Keratinocyte (primary cell): Measurements from ENCODE around the gene SHE. TPM values are rescaled to one million over a fixed set of nuclear protein-coding genes. Genes with fewer than 3 reads are reported as not detected.

ENCODE experiments used
- DNase-seq: peaks from one replicate; pipeline ENCODE4 v3.0.0-alpha.2; 2011; ENCODE audit warnings: low read depth, missing footprints, low spot score
- FAIRE-seq: peaks from 2 replicates; lab custom pipeline; 2011; peaks lifted over from hg19 to GRCh38; lab: Jason Lieb, UNC
- H2AFZ ChIP-seq: 2 replicates; pipeline ENCODE4 v1.6.0; 2012; ENCODE audit warnings: low read length, control low read depth, inconsistent platforms; ENCODE audit not compliant: control insufficient read depth
- H3K27ac ChIP-seq: 2 replicates; pipeline ENCODE4 v1.5.1; 2011; ENCODE audit warnings: low read length; ENCODE audit not compliant: control insufficient read depth, insufficient read depth
- H3K27me3 ChIP-seq: 3 replicates; pipeline ENCODE4 v1.6.0; 2011; ENCODE audit warnings: low read length; ENCODE audit not compliant: control insufficient read depth, insufficient read depth; ENCODE audit errors: extremely low read depth
- H3K36me3 ChIP-seq, 2 experiments: 2 replicates in 1 of 2; 3 replicates in 1 of 2; pipeline ENCODE4 v1.5.1; 2011; ENCODE audit warnings: low read length in 2 of 2, mild to moderate bottlenecking in 1 of 2; ENCODE audit not compliant: control insufficient read depth in 2 of 2, insufficient read depth in 2 of 2; ENCODE audit errors: extremely low read depth in 1 of 2
- H3K4me1 ChIP-seq: 3 replicates; pipeline ENCODE4 v1.5.1; 2011; ENCODE audit warnings: low read length; ENCODE audit not compliant: control insufficient read depth, insufficient read depth; ENCODE audit errors: extremely low read depth
- H3K4me2 ChIP-seq: 3 replicates; pipeline ENCODE4 v1.6.0; 2011; ENCODE audit warnings: low read depth, low read length; ENCODE audit not compliant: control insufficient read depth, insufficient read depth; ENCODE audit errors: extremely low read depth
- H3K4me3 ChIP-seq, 3 experiments: fragments of 200-600 bp in 1 of 3; sonication (generic) in 1 of 3; 2 replicates in 2 of 3; 3 replicates in 1 of 3; pipeline ENCODE4 v1.5.1; 2011 to 2016; ENCODE audit warnings: low read length in 3 of 3, mild to moderate bottlenecking in 3 of 3, control low read depth in 2 of 3, inconsistent platforms in 1 of 3, low read depth in 1 of 3, mixed read lengths in 1 of 3, mixed run types in 1 of 3, moderate library complexity in 1 of 3; ENCODE audit not compliant: control insufficient read depth in 2 of 3, insufficient read depth in 2 of 3; ENCODE audit errors: extremely low read depth in 1 of 3
- H3K79me2 ChIP-seq: 2 replicates; pipeline ENCODE4 v1.6.0; 2012; ENCODE audit warnings: low read length; ENCODE audit not compliant: control insufficient read depth, insufficient read depth
- H3K9ac ChIP-seq: 3 replicates; pipeline ENCODE4 v1.6.0; 2011; ENCODE audit warnings: low read length; ENCODE audit not compliant: control insufficient read depth, insufficient read depth; ENCODE audit errors: extremely low read depth
- H3K9me1 ChIP-seq: 3 replicates; pipeline ENCODE4 v1.6.0; 2011; ENCODE audit warnings: low read length; ENCODE audit not compliant: control insufficient read depth, insufficient read depth; ENCODE audit errors: extremely low read depth
- H3K9me3 ChIP-seq: 2 replicates; pipeline ENCODE4 v1.5.1; 2012; ENCODE audit warnings: low read depth, low read length; ENCODE audit not compliant: control insufficient read depth
- H4K20me1 ChIP-seq: 3 replicates; pipeline ENCODE4 v1.6.0; 2011; ENCODE audit warnings: low read length; ENCODE audit not compliant: control insufficient read depth, insufficient read depth; ENCODE audit errors: extremely low read depth
- CTCF ChIP-seq, 3 experiments: IDR thresholded peaks in 1 of 3; conservative IDR thresholded peaks in 1 of 3; optimal IDR thresholded peaks in 1 of 3; 2 replicates in 2 of 3; 3 replicates in 1 of 3; pipeline versions ENCODE3 to v1.5.1; 2011; ENCODE audit warnings: low read length in 3 of 3, mild to moderate bottlenecking in 3 of 3, moderate library complexity in 2 of 3, control low read depth in 1 of 3, inconsistent platforms in 1 of 3; ENCODE audit not compliant: insufficient read depth in 2 of 3; ENCODE audit errors: extremely low read depth in 1 of 3
- EZH2 ChIP-seq: IDR thresholded peaks from one replicate; pipeline ENCODE4 v1.6.1; 2012; ENCODE audit warnings: inconsistent platforms, mild to moderate bottlenecking, low read length, moderate library complexity
- dilution Hi-C: fragments of 300-500 bp; cut with MboI; formaldehyde crosslinking; loops from one replicate; pipeline ENCODE4 v1.7.0; 2020; ENCODE audit warnings: low sequenced_read_pairs; ENCODE audit not compliant: extremely low pct_ligation_motif_present
- polyA plus RNA-seq, 5 experiments: library from polyadenylated mRNA; depleted of rRNA in 3 of 5; stranded (reverse) in 3 of 5; stranded (forward) in 1 of 5; unstranded in 1 of 5; fragments of >200 nt; gene quantifications; 1 replicate in 1 of 5; 2 replicates in 3 of 5; 3 replicates in 1 of 5; pipeline versions ENCODE4 v1.2.1 to v1.2.3, GENCODE V29; 2011 to 2012; ENCODE audit warnings: missing spikeins in 2 of 5, low read depth in 1 of 5, low replicate concordance in 1 of 5

The SHE gene
- polyA plus RNA-seq, 1 donor (not counting 4 experiments of a cell fraction or from before 2014, with no cell fraction given) = 0.01 TPM

GRCh38 chr1:154453161-154453560, 49.1 kb downstream of the SHE start:
- Histone ChIP-seq H3K4me3 (peak overlapping the region in 1 of 3 experiments; percentile 18), H3K9ac (no peak overlapping the region), H3K79me2 (no peaks in the 10 kb centered on the region), H3K27ac (peak overlapping the region; percentile 37), H2AFZ (peak overlapping the region; percentile 52), H3K9me1 (no peaks in the 10 kb centered on the region), H3K9me3 (no peaks in the 10 kb centered on the region), H3K27me3 (no peaks in the 10 kb centered on the region), H3K4me1 (peaks cover 11% of the 10 kb centered on the region), H3K36me3 (peaks cover 11 to 26% of the 10 kb centered on the region in 2 experiments), H3K4me2 (peak overlapping the region; percentile 69), H4K20me1 (no peaks in the 10 kb centered on the region)
- no peak for DNase-seq
- dilution Hi-C loops = no loop called here
- no peak for FAIRE-seq
- TF ChIP-seq CTCF (optimal IDR thresholded peaks at IDR 0.05 in 1 of 3, IDR thresholded peaks at IDR 0.05 in 1 of 3, conservative IDR thresholded peaks at IDR 0.05 in 1 of 3; ENCODE audit: extremely low read depth in 1 of 3, insufficient read depth in 2 of 3, low read length in 3 of 3) = no peak
- TF ChIP-seq EZH2 = no peak

- H3K9me1 ChIP-seq = no peaks in the 10 kb centered on the region
- FAIRE-seq = no peak
- no peaks in the 10 kb centered on the region for H3K9me3 ChIP-seq
- dilution Hi-C loops = no loop called here
- H3K79me2 ChIP-seq = no peaks in the 10 kb centered on the region
- H3K27ac ChIP-seq = no peak overlapping the region
- H3K36me3 ChIP-seq = peaks cover 10 to 20% of the 10 kb centered on the region in 2 experiments
- H2AFZ ChIP-seq = no peak overlapping the region
- H3K4me1 ChIP-seq = peaks cover 7% of the 10 kb centered on the region
- H3K4me2 ChIP-seq = no peak overlapping the region
- H3K27me3 ChIP-seq = no peaks in the 10 kb centered on the region
- H3K4me3 ChIP-seq = no peak overlapping the region
- H3K9ac ChIP-seq = no peak overlapping the region
- TF ChIP-seq CTCF (optimal IDR thresholded peaks at IDR 0.05 in 1 of 3, IDR thresholded peaks at IDR 0.05 in 1 of 3, conservative IDR thresholded peaks at IDR 0.05 in 1 of 3; ENCODE audit: extremely low read depth in 1 of 3, insufficient read depth in 2 of 3, low read length in 3 of 3) = no peak
- TF ChIP-seq EZH2 = no peak
- H4K20me1 ChIP-seq = no peaks in the 10 kb centered on the region
- DNase-seq = no peak
Observed at GRCh38 chr1:154448331-154448811, 53.8 kb downstream of the SHE start.
